ENCODE data around the gene PARD3B. TPM values are rescaled to one million over a fixed set of nuclear protein-coding genes. Genes with fewer than 3 reads are reported as not detected.

PARD3B gene
- total and polyA plus RNA-seq, 2 of the 13 experiments (the other 11 are each of a cell fraction or from before 2014, with no cell fraction given) = 0.71 to 2.3 TPM

DNA sequence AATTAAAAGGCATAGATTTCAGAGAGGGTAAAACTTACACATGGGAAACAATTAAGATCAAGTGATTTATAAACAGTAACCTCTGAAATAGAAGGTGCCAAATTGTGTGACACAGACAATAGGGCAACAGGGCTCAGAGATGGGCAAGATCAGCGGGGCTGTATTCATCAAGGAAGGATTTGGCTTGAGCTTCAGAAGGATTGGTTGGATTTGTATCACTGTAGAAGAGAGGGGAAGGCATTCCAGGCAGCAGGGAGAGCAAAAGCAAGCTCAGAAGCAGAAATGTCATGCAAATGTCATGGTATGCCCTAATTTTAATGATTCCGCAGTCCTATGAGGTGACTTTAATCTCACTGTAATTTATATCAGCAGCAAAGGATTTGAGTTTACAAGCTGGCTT is 722.0 kb downstream of the PARD3B start:
- ATAC-seq (no peak), FAIRE-seq (no peak), DNase-seq (ENCODE audit: low spot score) (no peak)
- H3K36me3 ChIP-seq (replicated peaks in 1 of 2; ENCODE audit: control insufficient read depth in 1 of 2, insufficient read depth in 2 of 2, low read length in 2 of 2) = no peaks in the 10 kb centered on the region
- H3K9ac ChIP-seq (ENCODE audit: insufficient read depth, low read depth, low read length) = no peak overlapping the region
- no peak overlapping the region for H2AFZ ChIP-seq (ENCODE audit: low read length)
- H3K9me3 ChIP-seq (ENCODE audit: low read length) = no peaks in the 10 kb centered on the region
- no peak overlapping the region for H3K4me2 ChIP-seq (ENCODE audit: low read depth, low read length)
- no peaks in the 10 kb centered on the region for H3K27me3 ChIP-seq (ENCODE audit: control insufficient read depth in 1 of 2, insufficient read depth in 2 of 2, low read length in 2 of 2)
- WGBS (ENCODE audit: low lambda C conversion rate) = 77% methylated on average over 2 of the region's 2 CpGs
- intact Hi-C loops (cut with micrococcal nuclease; ENCODE audit: unreplicated experiment) (no loop called here), in situ Hi-C loops (cut with HindIII; ENCODE audit: extremely low pct_ligation_motif_present, low pct_unique_long_range_greater_than_20kb) (no loop called here)
- POLR2A ChIA-PET = no interaction called here
- H3K4me1 ChIP-seq (ENCODE audit: insufficient read depth, low read length) = peaks cover 9% of the 10 kb centered on the region; the same call in 1 of the 2 replicates
- CTCF ChIA-PET (ENCODE audit: low intra/inter-chr PET ratio, low total read pairs) = no interaction called here
- H3K79me2 ChIP-seq (ENCODE audit: insufficient read depth, low read length) = no peaks in the 10 kb centered on the region
- H3K27ac ChIP-seq (ENCODE audit: extremely low read length, insufficient read depth, low read length) = no peak overlapping the region
- no peak overlapping the region for H3K4me3 ChIP-seq (replicated peaks in 1 of 3; ENCODE audit: insufficient read depth in 1 of 3, low read depth in 2 of 3, low read length in 3 of 3)
- TF ChIP-seq GATAD1 (CRISPR knock-in tag; IDR thresholded peaks at IDR 0.05) (no peak), KLF15 (CRISPR knock-in tag; IDR thresholded peaks at IDR 0.05; ENCODE audit: borderline replicate concordance) (no peak), ATRX (CRISPR knock-in tag; IDR thresholded peaks at IDR 0.05; ENCODE audit: borderline replicate concordance) (no peak)
- TF ChIP-seq, protein P1, sequence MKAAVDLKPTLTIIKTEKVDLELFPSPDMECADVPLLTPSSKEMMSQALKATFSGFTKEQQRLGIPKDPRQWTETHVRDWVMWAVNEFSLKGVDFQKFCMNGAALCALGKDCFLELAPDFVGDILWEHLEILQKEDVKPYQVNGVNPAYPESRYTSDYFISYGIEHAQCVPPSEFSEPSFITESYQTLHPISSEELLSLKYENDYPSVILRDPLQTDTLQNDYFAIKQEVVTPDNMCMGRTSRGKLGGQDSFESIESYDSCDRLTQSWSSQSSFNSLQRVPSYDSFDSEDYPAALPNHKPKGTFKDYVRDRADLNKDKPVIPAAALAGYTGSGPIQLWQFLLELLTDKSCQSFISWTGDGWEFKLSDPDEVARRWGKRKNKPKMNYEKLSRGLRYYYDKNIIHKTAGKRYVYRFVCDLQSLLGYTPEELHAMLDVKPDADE (CRISPR knock-in tag; IDR thresholded peaks at IDR 0.05) = no peak
- H4K20me1 ChIP-seq (ENCODE audit: insufficient read depth, low read length) = no peaks in the 10 kb centered on the region
- BruUV-seq (replicated peaks) = no TSS peak

DNA sequence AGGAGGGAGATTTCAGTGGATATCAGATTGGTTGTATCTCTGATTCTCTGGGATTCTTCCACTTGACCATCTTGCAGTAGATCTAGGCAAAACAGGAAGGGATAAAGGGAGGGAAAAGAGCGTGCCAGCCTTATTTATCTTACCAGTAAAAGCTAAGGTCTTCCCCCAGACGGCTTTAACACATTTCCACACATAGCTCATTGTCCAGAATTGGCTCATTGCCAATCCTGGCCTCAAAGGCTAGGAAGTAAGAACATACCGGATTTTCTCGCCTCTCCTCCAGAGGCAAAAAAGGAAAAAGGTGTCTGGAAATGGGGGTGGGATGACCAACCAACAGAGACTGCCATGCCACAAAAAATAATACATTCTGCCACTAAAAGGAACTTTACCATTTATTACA is 725.4 kb downstream of the PARD3B start:
- ChIA-PET POLR2A (no interaction called here), CTCF (ENCODE audit: low intra/inter-chr PET ratio, low total read pairs) (no interaction called here)
- no peaks in the 10 kb centered on the region for H3K9me3 ChIP-seq (ENCODE audit: low read length)
- in situ Hi-C loops (cut with HindIII; ENCODE audit: extremely low pct_ligation_motif_present, low pct_unique_long_range_greater_than_20kb) = no loop called here
- H3K36me3 ChIP-seq (replicated peaks in 1 of 2; ENCODE audit: control insufficient read depth in 1 of 2, insufficient read depth in 2 of 2, low read length in 2 of 2) = no peaks in the 10 kb centered on the region
- H3K79me2 ChIP-seq (ENCODE audit: insufficient read depth, low read length) = no peaks in the 10 kb centered on the region
- H3K4me2 ChIP-seq (ENCODE audit: low read depth, low read length) = no peak overlapping the region
- 24% methylated on average over 4 of the region's 4 CpGs for WGBS (ENCODE audit: low lambda C conversion rate)
- DNase-seq (ENCODE audit: low spot score) = peak; percentile 47
- H3K4me3 ChIP-seq (replicated peaks in 1 of 3; ENCODE audit: insufficient read depth in 1 of 3, low read depth in 2 of 3, low read length in 3 of 3) = no peak overlapping the region
- H3K9ac ChIP-seq (ENCODE audit: insufficient read depth, low read depth, low read length) = no peak overlapping the region
- no peak for ATAC-seq
- BruUV-seq (replicated peaks) = no TSS peak
- no peak overlapping the region for H3K27ac ChIP-seq (ENCODE audit: extremely low read length, insufficient read depth, low read length)
- no peak for FAIRE-seq
- H3K4me1 ChIP-seq (ENCODE audit: insufficient read depth, low read length) = peaks cover 35% of the 10 kb centered on the region
- no peaks in the 10 kb centered on the region for H3K27me3 ChIP-seq (ENCODE audit: control insufficient read depth in 1 of 2, insufficient read depth in 2 of 2, low read length in 2 of 2)
- intact Hi-C loops (cut with micrococcal nuclease; ENCODE audit: unreplicated experiment) = no loop called here
- no peak overlapping the region for H2AFZ ChIP-seq (ENCODE audit: low read length)
- H4K20me1 ChIP-seq (ENCODE audit: insufficient read depth, low read length) = no peaks in the 10 kb centered on the region
- TF ChIP-seq ZNF780A (CRISPR knock-in tag; IDR thresholded peaks at IDR 0.05) (no peak), ZNF274 (CRISPR knock-in tag; IDR thresholded peaks at IDR 0.05) (no peak), ATM (IDR thresholded peaks at IDR 0.05; ENCODE audit: borderline replicate concordance) (no peak), ZNF629 (CRISPR knock-in tag; conservative IDR thresholded peaks at IDR 0.05) (no peak), YEATS4 (CRISPR knock-in tag; IDR thresholded peaks at IDR 0.05; ENCODE audit: borderline replicate concordance) (no peak), SAP130 (CRISPR knock-in tag; IDR thresholded peaks at IDR 0.05; ENCODE audit: low read depth) (no peak), NFIC (IDR thresholded peaks at IDR 0.05; ENCODE audit: low read length) (0 out of 2 replicates have a peak, but pooled peaks have one; percentile 42), ZNF468 (CRISPR knock-in tag; IDR thresholded peaks at IDR 0.05) (no peak), ZNF235 (CRISPR knock-in tag; IDR thresholded peaks at IDR 0.05; ENCODE audit: borderline replicate concordance) (no peak), ZNF350 (CRISPR knock-in tag; IDR thresholded peaks at IDR 0.05; ENCODE audit: borderline replicate concordance, low read depth) (no peak), ZNF230 (CRISPR knock-in tag; IDR thresholded peaks at IDR 0.05) (no peak), LCORL (IDR thresholded peaks at IDR 0.05) (peak; percentile 54), LCORL (CRISPR knock-in tag; IDR thresholded peaks at IDR 0.05) (no peak), FOXJ3 (CRISPR knock-in tag; IDR thresholded peaks at IDR 0.05; ENCODE audit: borderline replicate concordance) (no peak), MED13 (CRISPR knock-in tag; IDR thresholded peaks at IDR 0.05) (no peak), GTF3A (CRISPR knock-in tag; conservative IDR thresholded peaks at IDR 0.05) (no peak), SOX13 (IDR thresholded peaks at IDR 0.05) (no peak), SOX13 (CRISPR knock-in tag; conservative IDR thresholded peaks at IDR 0.05 in 1 of 2, IDR thresholded peaks at IDR 0.05 in 1 of 2) (0 out of 4 replicates have a peak, but pooled peaks of 1 of the 2 experiments have one; percentile 20)

Data from HepG2 (cell line).